ENCODE results near the gene ZCCHC24. TPM values are rescaled to one million over a fixed set of nuclear protein-coding genes. Genes with fewer than 3 reads are reported as not detected.

Gene ZCCHC24
- total RNA-seq, 4 donors from 2014 or later: 32.8 to 122 (median 37.7) TPM

DNA sequence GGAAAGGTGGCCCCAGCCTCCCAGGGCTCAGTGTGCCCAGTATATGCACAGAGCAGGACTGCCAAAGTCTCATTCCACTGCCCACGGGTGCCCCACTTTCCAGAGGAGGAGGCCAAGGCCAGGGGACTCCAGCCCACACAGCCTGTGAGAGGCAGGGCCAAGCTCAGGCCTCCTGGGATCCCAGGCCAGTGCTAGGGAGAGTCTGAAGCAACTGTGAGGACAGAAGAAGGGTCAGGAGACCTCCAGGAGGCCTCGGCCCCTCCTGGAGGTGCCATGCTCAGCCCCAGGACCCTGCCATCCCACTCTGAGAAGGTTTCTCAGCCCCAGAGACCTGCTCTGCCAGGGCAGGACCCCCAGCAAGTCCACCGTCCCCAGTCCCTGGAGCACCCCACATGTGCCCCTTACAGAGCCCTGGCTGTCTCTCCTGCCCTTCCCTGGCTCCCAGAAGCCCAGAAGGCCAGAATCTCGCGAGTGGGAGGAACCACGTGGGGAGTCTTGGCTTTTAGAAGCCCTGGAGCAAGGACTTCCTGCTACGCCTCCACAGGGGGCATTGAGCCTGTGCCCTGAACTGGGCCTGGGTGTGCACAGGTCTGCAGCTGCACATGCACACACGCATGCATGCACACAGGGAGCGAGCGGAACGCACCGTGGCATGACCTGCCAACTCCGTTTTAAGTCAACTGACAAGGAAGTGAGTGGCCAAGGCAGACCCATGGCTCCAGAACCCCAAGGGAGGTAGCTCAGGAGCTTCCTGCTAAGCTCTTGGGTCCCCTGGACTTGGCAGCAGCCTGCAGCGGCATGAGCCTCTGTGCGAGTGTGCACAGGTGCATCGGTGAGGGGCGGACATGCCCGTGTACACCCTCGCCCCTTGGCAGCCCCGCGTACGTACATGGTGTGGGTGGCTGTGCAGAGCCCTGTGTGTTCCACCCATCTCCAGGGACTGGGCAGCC is 33.6 kb downstream of the ZCCHC24 start:
- H3K4me1 ChIP-seq: peaks cover 14 to 38% of the 10 kb centered on the region in 2 donors
- TF ChIP-seq POLR2A (IDR thresholded peaks at IDR 0.05): no peak
- TF ChIP-seq, protein P1, sequence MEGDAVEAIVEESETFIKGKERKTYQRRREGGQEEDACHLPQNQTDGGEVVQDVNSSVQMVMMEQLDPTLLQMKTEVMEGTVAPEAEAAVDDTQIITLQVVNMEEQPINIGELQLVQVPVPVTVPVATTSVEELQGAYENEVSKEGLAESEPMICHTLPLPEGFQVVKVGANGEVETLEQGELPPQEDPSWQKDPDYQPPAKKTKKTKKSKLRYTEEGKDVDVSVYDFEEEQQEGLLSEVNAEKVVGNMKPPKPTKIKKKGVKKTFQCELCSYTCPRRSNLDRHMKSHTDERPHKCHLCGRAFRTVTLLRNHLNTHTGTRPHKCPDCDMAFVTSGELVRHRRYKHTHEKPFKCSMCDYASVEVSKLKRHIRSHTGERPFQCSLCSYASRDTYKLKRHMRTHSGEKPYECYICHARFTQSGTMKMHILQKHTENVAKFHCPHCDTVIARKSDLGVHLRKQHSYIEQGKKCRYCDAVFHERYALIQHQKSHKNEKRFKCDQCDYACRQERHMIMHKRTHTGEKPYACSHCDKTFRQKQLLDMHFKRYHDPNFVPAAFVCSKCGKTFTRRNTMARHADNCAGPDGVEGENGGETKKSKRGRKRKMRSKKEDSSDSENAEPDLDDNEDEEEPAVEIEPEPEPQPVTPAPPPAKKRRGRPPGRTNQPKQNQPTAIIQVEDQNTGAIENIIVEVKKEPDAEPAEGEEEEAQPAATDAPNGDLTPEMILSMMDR (IDR thresholded peaks at IDR 0.05): no peak
- H3K27ac ChIP-seq: peak overlapping the region in 1 of 2 donors; percentile 55
- H3K27me3 ChIP-seq: no peaks in the 10 kb centered on the region
- H3K9me3 ChIP-seq: no peaks in the 10 kb centered on the region
- intact Hi-C loops (cut with DNase I; ENCODE audit: low total_unique reads): no loop called here
- no peaks in the 10 kb centered on the region for H3K36me3 ChIP-seq
- DNase-seq: peak; percentile 20 to 25
- H3K4me3 ChIP-seq: no peak overlapping the region

DNA sequence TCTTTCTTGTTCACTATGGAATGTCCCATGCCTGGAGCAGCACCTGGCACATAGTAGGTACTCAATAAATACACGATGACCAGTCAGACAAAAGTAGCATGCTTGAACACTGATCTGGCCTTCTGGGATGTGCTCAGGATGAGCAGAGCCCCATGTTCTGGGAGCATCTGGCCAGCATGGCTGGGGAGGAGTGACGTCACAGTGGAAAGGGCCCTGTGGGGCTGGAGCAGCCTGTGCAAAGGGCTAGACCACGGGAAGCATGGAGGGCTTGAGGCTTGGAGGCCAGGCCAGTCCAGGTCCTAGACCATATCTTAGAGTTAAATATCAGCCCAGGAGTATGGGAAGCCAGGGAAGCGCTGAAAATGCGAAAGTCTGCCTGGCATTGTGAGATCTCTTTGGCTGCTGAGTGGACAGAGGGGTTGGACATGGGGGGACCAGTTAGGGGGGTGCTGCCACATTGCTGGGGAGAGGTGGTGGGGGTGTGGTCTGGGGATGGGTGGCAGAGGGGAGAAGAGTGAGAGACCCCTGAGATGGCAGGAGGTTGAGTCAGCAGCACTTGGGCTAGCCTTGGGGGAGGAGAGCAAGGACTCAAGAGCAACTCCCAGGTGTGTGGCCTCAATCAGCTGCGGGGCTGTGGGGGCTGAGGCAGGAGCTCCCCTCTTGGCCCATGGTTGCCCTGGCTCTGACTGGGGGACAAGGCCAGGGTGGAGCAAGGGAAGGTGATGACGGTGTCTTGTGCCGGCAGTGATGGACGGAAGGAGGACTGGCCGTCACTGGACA is 34.9 kb downstream of the ZCCHC24 start:
- Histone ChIP-seq H3K27me3 (no peaks in the 10 kb centered on the region), H3K4me3 (no peak overlapping the region), H3K9me3 (no peaks in the 10 kb centered on the region), H3K27ac (no peak overlapping the region), H3K36me3 (no peaks in the 10 kb centered on the region), H3K4me1 (peaks cover 26 to 50% of the 10 kb centered on the region in 2 donors)
- DNase-seq: peak; percentile 39 to 49
- intact Hi-C loops (cut with DNase I; ENCODE audit: low total_unique reads): no loop called here
- TF ChIP-seq, protein P1 (IDR thresholded peaks at IDR 0.05): no peak
- no peak for TF ChIP-seq POLR2A (IDR thresholded peaks at IDR 0.05)

DNA sequence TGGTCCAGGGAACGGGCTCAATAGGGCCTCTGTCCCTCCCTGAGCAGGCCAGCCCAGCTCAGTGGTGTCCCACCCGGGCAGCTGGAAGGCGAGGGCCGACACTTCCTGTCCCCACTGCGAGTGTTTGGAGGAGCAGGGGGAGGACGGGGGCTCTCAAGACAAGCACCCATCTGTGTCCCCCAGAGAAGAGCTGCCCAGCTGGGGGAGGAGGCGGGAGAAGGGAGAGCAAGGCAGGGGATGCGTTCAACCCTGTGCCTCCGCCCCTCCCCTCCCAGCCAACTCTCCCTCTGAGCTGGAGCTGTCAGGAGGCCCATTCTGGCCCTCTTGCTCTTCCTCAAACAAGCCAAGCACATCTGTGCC is 35.7 kb downstream of the ZCCHC24 start:
- DNase-seq: peak in 1 of 2 donors; percentile 32
- Histone ChIP-seq H3K4me1 (peaks cover 34 to 57% of the 10 kb centered on the region in 2 donors), H3K9me3 (no peaks in the 10 kb centered on the region), H3K36me3 (no peaks in the 10 kb centered on the region), H3K27me3 (no peaks in the 10 kb centered on the region), H3K27ac (no peak overlapping the region), H3K4me3 (no peak overlapping the region)
- intact Hi-C loops (cut with DNase I; ENCODE audit: low total_unique reads): no loop called here
- TF ChIP-seq POLR2A (IDR thresholded peaks at IDR 0.05): no peak
- TF ChIP-seq, protein P1 (IDR thresholded peaks at IDR 0.05): no peak

DNA sequence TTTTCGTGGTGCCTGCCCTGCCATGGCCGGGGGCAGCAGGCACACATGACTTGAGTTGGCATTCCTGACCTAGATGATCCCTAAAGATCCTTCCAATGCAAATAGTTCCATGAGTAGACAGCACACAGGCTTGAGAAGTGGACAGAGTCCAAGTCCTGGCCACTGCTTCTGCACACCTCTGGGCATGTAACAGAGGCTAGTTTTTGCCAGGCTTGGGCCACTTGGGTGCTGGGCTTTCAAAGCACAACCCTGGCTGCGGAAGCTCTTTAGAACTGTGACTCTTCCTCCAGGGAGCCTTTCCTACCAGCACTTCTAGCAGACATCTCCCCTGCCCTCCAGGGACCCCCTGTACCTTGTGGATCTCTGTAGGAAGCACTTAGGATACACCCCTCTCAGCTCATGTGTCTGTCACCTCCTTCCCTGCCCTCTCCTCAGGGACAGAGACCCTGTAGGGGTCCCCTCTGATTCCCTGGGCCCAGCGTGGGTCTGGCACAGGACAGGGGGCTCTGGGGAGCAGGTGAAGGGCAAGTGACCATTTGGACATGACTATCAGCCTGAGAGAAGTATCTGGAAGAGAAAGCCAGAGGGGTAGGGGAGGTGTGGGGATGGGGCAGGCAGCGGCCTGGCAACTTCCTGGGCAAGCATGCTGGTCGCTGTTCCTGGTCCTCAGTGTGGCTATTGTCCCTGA is 36.2 kb downstream of the ZCCHC24 start:
- peaks cover 33 to 60% of the 10 kb centered on the region in 2 donors for H3K4me1 ChIP-seq
- DNase-seq: peak in 1 of 2 donors; percentile 15
- no peak overlapping the region for H3K27ac ChIP-seq
- H3K36me3 ChIP-seq: no peaks in the 10 kb centered on the region
- TF ChIP-seq, protein P1 (IDR thresholded peaks at IDR 0.05): no peak
- no peak for TF ChIP-seq POLR2A (IDR thresholded peaks at IDR 0.05)
- no peaks in the 10 kb centered on the region for H3K27me3 ChIP-seq
- H3K4me3 ChIP-seq: no peak overlapping the region
- intact Hi-C loops (cut with DNase I; ENCODE audit: low total_unique reads): no loop called here
- no peaks in the 10 kb centered on the region for H3K9me3 ChIP-seq
